K562 (cell line): ENCODE results near the gene PDE5A. TPM values are rescaled to one million over a fixed set of nuclear protein-coding genes. Genes with fewer than 3 reads are reported as not detected.
"Not testable (repeated sequence)": the region's sequence is repeated elsewhere in the genome, so short reads cannot be mapped to it uniquely, and the experiment has no call there.

ENCODE experiments used
- ATAC-seq: fragments of 200-7000 bp; cut with Tn5 transposase; 3 replicates; pipeline ENCODE4 v1.9.1; 2020; ENCODE audit warnings: moderate library complexity
- BruUV-seq: library from RNA; stranded (reverse); fragments of 400-500 nt; replicated peaks from 2 replicates; lab custom pipeline; 2021; lab: Mats Ljungman, UMichigan
- CTCF ChIA-PET: fragments of 300-600 bp; formaldehyde crosslinking; extraction: SDS; loops from one replicate; lab custom pipeline; 2021; ENCODE audit warnings: low intra/inter-chr PET ratio; lab: Yijun Ruan, JAX
- POLR2A ChIA-PET: fragments of 300-600, 350-650 bp; sonication (Branson Sonifier 250); formaldehyde crosslinking; extraction: SDS; loops from one replicate; lab custom pipeline; 2021; ENCODE audit warnings: antibody characterized with exemption, inconsistent platforms; lab: Yijun Ruan, JAX
- DNase-seq, 4 experiments: peaks; one replicate each; pipeline versions ENCODE4 v3.0.0 to v3.0.0-alpha.2; 2011 to 2018; ENCODE audit warnings: low spot score in 3 of 4, mixed read lengths in 3 of 4; ENCODE audit errors: extremely low read depth in 1 of 4
- FAIRE-seq: peaks from 2 replicates; lab custom pipeline; 2011; peaks lifted over from hg19 to GRCh38; lab: Jason Lieb, UNC
- H2AFZ ChIP-seq: 2 replicates; pipeline ENCODE4 v1.6.0; 2011; ENCODE audit warnings: low read depth, low read length, control low read depth, inconsistent platforms
- H3K27ac ChIP-seq: fragments of 200-600 bp; 3 replicates; pipeline ENCODE4 v1.8.0; 2011; ENCODE audit warnings: low read depth, mild to moderate bottlenecking, control low read depth, inconsistent platforms, low read length, moderate library complexity, mixed read lengths; ENCODE audit errors: extremely low read depth
- H3K27me3 ChIP-seq, 2 experiments: fragments of 300-600 bp in 1 of 2; 2 replicates in 1 of 2; 3 replicates in 1 of 2; pipeline versions ENCODE4 v1.6.0 to v1.8.0; 2011; ENCODE audit warnings: inconsistent platforms in 2 of 2, low read length in 2 of 2, mild to moderate bottlenecking in 1 of 2, mixed read lengths in 1 of 2, moderate library complexity in 1 of 2; ENCODE audit not compliant: control insufficient read depth in 2 of 2, insufficient read depth in 2 of 2
- H3K36me3 ChIP-seq: fragments of 300-600 bp; 3 replicates; pipeline ENCODE4 v1.8.0; 2011; ENCODE audit warnings: mild to moderate bottlenecking, low read length, inconsistent platforms; ENCODE audit not compliant: control insufficient read depth, insufficient read depth
- H3K4me1 ChIP-seq, 2 experiments: fragments of 200-600 bp in 1 of 2; replicated peaks in 1 of 2; 2 replicates in 1 of 2; 3 replicates in 1 of 2; pipeline versions ENCODE4 v1.5.1 to v1.8.0; 2011; ENCODE audit warnings: inconsistent platforms in 2 of 2, low read length in 2 of 2, mild to moderate bottlenecking in 1 of 2, mixed read lengths in 1 of 2, moderate library complexity in 1 of 2; ENCODE audit not compliant: control insufficient read depth in 2 of 2, insufficient read depth in 2 of 2
- H3K4me2 ChIP-seq: 2 replicates; pipeline ENCODE4 v1.6.1; 2011; ENCODE audit warnings: low read length, control low read depth, inconsistent platforms, mixed read lengths; ENCODE audit not compliant: insufficient read depth
- H3K4me3 ChIP-seq: fragments of 200-600 bp; sonication (generic), shearing (Covaris generic); 2 replicates; pipeline ENCODE4 v1.5.1; 2016; ENCODE audit warnings: control low read depth, inconsistent platforms
- H3K79me2 ChIP-seq: fragments of 200-600 bp; 3 replicates; pipeline ENCODE4 v1.8.0; 2011; ENCODE audit warnings: low read length, inconsistent platforms; ENCODE audit not compliant: control insufficient read depth, insufficient read depth
- H3K9ac ChIP-seq, 2 experiments: 2 replicates each; pipeline versions ENCODE4 v1.6.0 to v1.6.1; 2011; ENCODE audit warnings: low read depth in 2 of 2, low read length in 2 of 2, control low read depth in 1 of 2, inconsistent platforms in 1 of 2, mild to moderate bottlenecking in 1 of 2, mixed read lengths in 1 of 2; ENCODE audit not compliant: insufficient read depth in 1 of 2
- H3K9me1 ChIP-seq: one replicate; pipeline ENCODE4 v1.6.0; 2011; ENCODE audit warnings: inconsistent platforms, mild to moderate bottlenecking, low read length, moderate library complexity; ENCODE audit not compliant: control insufficient read depth, insufficient read depth
- H3K9me3 ChIP-seq: replicated peaks from 2 replicates; pipeline ENCODE4 v1.5.1; 2011; ENCODE audit warnings: low read depth, low read length, inconsistent platforms; ENCODE audit not compliant: control insufficient read depth, insufficient read depth
- H4K20me1 ChIP-seq: replicated peaks from 2 replicates; pipeline ENCODE4 v1.6.1; 2011; ENCODE audit warnings: low read length, inconsistent platforms, mixed read lengths; ENCODE audit not compliant: control insufficient read depth, insufficient read depth
- CEBPB ChIP-seq: fragments of 450-650 bp; IDR thresholded peaks from 2 replicates; pipeline ENCODE4 v1.6.1; 2016; ENCODE audit warnings: missing genetic modification characterization, missing compliant biosample characterization
- CEBPG ChIP-seq, 3 experiments: fragments of 200-800 bp in 1 of 3; sonication (Bioruptor generic) in 1 of 3; sonication (generic) in 1 of 3; formaldehyde crosslinking in 1 of 3; IDR thresholded peaks in 2 of 3; conservative IDR thresholded peaks in 1 of 3; 2 replicates each; pipeline versions ENCODE4 v1.6.1 to v1.8.0; 2016 to 2022; ENCODE audit warnings: missing compliant biosample characterization in 2 of 3, missing genetic modification characterization in 2 of 3, mild to moderate bottlenecking in 1 of 3, missing genetic modification reagents in 1 of 3
- NBN ChIP-seq: fragments of 450-650 bp; IDR thresholded peaks from 2 replicates; pipeline ENCODE4 v1.6.1; 2016; ENCODE audit warnings: low read depth, mild to moderate bottlenecking
- RBBP5 ChIP-seq: fragments of 200-600 bp; sonication (generic); IDR thresholded peaks from 2 replicates; pipeline ENCODE4 v1.6.1; 2012; ENCODE audit warnings: borderline replicate concordance, mild to moderate bottlenecking, low read length, control low read depth, inconsistent platforms; ENCODE audit not compliant: insufficient read depth, poor library complexity, severe bottlenecking
- WGBS: fragments of 100-300 bp; shearing (Covaris generic); methylation state at CpG from one replicate; pipeline ENCODE4 v1.1.6; 2016; ENCODE audit warnings: low coverage, mixed read lengths; ENCODE audit not compliant: insufficient coverage; ENCODE audit errors: missing lambda C conversion rate; 5-methylcytosine and 5-hydroxymethylcytosine counted together
- in situ Hi-C: fragments of 300-500 bp; cut with MboI; formaldehyde crosslinking; loops from 4 replicates; pipeline ENCODE4 v1.15.0; 2018; ENCODE audit warnings: inconsistent platforms, mixed read lengths
- intact Hi-C: fragments of 100-400 bp; cut with micrococcal nuclease; formaldehyde crosslinking; loops from 2 replicates; pipeline ENCODE4 v1.14.2; 2022
- polyA plus RNA-seq, 8 experiments: library from polyadenylated mRNA; depleted of rRNA in 4 of 8; stranded (reverse) in 5 of 8; unstranded in 3 of 8; fragments of >200 nt; fragmentation: Nextera tagmentation in 2 of 8; fragmentation: Illumina TruSeq in 1 of 8; extraction: Ambion mirVana in 2 of 8; extraction: Trizol in 1 of 8; gene quantifications; 2 replicates each; pipeline versions ENCODE4 v1.2.1 to v1.2.3, GENCODE V29; 2011 to 2014; ENCODE audit warnings: inconsistent platforms in 1 of 8, missing spikeins in 1 of 8
- total RNA-seq, 7 experiments: library from RNA; depleted of rRNA in 6 of 7; stranded (reverse); fragments of >200 nt in 6 of 7; fragmentation: Illumina TruSeq in 2 of 7; extraction: Trizol in 2 of 7; gene quantifications; 2 replicates each; pipeline versions ENCODE4 v1.2.1 to v1.2.3, GENCODE V29; 2011 to 2021; ENCODE audit warnings: low replicate concordance in 1 of 7

The PDE5A gene
- total and polyA plus RNA-seq, 9 of the 15 experiments (the other 6 are each of a cell fraction or from before 2014, with no cell fraction given): 0.07 to 1.9 (median 0.29) TPM

GRCh38 chr4:119662612-119663011 is 34.0 kb upstream of the PDE5A start:
- H3K79me2 ChIP-seq, ATAC-seq, DNase-seq, POLR2A ChIA-PET, BruUV-seq, H3K27me3 ChIP-seq, H3K27ac ChIP-seq, CTCF ChIA-PET, intact Hi-C loops, H3K4me3 ChIP-seq, H3K4me2 ChIP-seq, H3K36me3 ChIP-seq, in situ Hi-C loops, H3K9ac ChIP-seq, FAIRE-seq, H2AFZ ChIP-seq, H4K20me1 ChIP-seq, H3K9me1 ChIP-seq, H3K9me3 ChIP-seq, H3K4me1 ChIP-seq: not testable (repeated sequence)
- WGBS: 0% methylated on average over 2 of the region's 2 CpGs

- no peak overlapping the region for H2AFZ ChIP-seq
- WGBS: 0% methylated on average over 1 of the region's 1 CpG
Measured at GRCh38 chr4:119661231-119661630, 32.6 kb upstream of the PDE5A start.

More at GRCh38 chr4:119661231-119661630, 32.6 kb upstream of the PDE5A start:
- ChIA-PET CTCF (no interaction called here), POLR2A (no interaction called here)
- intact Hi-C loops: no loop called here
- BruUV-seq: no TSS peak
- no peak overlapping the region for H3K27ac ChIP-seq
- TF ChIP-seq NBN (no peak), CEBPB (0 out of 2 replicates have a peak, but pooled peaks have one; percentile 17), RBBP5 (no peak), CEBPG (CRISPR knock-in tag; IDR thresholded peaks at IDR 0.05) (no peak), CEBPG (tag; conservative IDR thresholded peaks at IDR 0.05 in 1 of 2, IDR thresholded peaks at IDR 0.05 in 1 of 2) (peak in 1 of 2 experiments; percentile 28; a peak in 1 of 4 replicates)
- no peak for ATAC-seq
- H3K36me3 ChIP-seq: no peaks in the 10 kb centered on the region
- no peak overlapping the region for H3K4me2 ChIP-seq
- H3K9me3 ChIP-seq: no peaks in the 10 kb centered on the region
- FAIRE-seq: no peak
- H4K20me1 ChIP-seq: no peaks in the 10 kb centered on the region
- in situ Hi-C loops: no loop called here
- H3K4me1 ChIP-seq: no peaks in the 10 kb centered on the region
- no peaks in the 10 kb centered on the region for H3K9me1 ChIP-seq
- no peak overlapping the region for H3K4me3 ChIP-seq
- no peaks in the 10 kb centered on the region for H3K79me2 ChIP-seq
- H3K9ac ChIP-seq: no peak overlapping the region
- no peaks in the 10 kb centered on the region for H3K27me3 ChIP-seq
- no peak for DNase-seq
